GM21723 (cell line): ENCODE results near the gene CYP4B1.

Source experiments
- ATAC-seq: cut with Tn5 transposase; IDR thresholded peaks from one replicate; pipeline ENCODE4 v1.9.1; 2021; ENCODE audit warnings: mild to moderate bottlenecking, moderate library complexity; ENCODE audit not compliant: unreplicated experiment

Gene CYP4B1

DNA sequence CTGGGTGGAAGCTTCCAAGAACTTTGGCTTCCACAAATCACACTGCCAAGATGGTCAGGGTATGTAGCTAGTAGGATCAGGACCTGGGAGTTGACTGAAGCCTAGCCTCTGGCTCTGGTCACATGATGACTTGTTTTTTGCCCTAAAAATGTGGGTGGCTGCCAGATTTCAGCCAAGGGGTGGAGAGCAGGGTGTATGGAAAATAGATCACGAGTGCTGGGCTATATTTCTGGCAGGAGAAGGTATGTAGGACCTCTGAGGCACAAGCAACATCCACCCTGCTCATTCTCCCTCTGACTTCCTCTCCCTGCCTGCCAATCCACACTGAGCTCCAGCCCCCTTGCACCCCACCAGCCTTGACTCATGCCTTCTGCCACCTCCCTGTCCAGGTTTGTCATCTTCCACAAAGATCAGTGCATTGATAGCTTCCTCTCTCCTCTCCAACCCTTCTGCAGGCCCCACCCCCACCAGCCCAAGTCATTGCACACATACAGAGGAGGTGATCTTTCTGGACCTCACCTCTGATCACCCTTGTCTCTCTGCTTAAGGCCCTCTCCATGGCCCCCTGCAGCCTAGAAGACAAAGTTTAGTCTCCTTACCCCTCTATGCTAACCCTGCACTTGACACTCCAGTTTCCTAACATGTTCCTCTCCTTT is 8.3 kb upstream of the CYP4B1 start:
- ATAC-seq = no peak

GRCh38 chr1:46793126-46793525 is 5.7 kb upstream of the CYP4B1 start:
- no peak for ATAC-seq

DNA sequence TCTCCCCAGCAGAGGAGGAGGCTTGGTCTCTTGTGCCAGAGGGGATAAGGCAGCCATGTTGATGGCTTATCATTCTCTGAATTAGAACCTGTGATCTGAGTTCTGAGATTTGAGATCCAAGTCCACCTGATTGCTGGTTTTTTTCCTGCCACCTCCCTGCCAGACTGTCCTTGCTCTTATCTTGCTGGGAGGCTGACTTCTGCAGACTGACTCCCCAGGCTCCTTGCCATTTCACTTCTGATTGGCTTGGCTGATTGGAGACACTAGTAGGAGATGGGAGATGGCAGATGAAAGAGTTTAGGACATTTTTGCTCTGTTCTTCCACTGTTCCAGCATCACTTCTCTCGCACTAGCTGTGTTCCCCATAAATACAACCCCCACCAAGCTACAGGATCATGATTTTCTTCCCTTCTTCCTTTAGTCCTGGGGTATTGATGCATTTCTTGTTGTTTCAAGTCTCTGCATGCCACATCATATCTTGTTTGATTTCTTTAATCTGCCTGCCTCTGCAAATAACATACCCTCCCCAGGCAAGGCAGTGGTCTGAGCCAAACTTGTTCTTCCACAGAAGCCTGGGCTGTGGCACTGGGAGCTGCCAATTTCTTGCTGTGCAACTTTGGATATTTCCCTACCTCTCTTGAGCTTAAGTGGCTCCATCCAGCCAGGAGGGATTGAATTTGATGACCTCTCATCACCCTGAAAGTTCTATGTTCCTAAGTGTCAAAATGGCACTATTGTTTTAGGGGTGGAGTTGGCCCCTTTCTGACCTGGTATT is 963 bp upstream of the CYP4B1 start:
- no peak for ATAC-seq

- ATAC-seq = no peak
These were observed 1.9 kb downstream of the CYP4B1 start for GRCh38 chr1:46800742-46801141.

- ATAC-seq = no peak
These were observed 2.6 kb downstream of the CYP4B1 start for GRCh38 chr1:46801323-46802055.

DNA sequence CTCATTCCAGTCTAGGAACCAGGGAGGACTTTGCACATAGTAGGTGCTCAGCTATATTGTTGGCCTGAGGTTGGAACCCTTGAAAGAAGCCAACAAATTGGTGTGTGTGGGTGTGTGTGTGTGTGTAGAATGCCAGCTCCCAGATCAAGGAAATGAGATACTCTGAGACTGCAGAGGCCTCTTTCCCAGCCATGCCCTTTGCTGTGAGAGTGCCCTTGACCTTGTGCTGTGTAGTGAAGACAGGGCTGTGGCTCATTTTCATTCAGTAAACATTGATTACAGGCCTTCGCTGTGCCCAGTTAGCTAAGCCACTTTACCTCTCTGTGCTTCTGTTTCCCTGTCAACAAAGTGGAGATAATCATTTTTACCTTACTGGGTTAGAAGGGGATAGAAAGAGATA is 3.2 kb downstream of the CYP4B1 start:
- no peak for ATAC-seq

DNA sequence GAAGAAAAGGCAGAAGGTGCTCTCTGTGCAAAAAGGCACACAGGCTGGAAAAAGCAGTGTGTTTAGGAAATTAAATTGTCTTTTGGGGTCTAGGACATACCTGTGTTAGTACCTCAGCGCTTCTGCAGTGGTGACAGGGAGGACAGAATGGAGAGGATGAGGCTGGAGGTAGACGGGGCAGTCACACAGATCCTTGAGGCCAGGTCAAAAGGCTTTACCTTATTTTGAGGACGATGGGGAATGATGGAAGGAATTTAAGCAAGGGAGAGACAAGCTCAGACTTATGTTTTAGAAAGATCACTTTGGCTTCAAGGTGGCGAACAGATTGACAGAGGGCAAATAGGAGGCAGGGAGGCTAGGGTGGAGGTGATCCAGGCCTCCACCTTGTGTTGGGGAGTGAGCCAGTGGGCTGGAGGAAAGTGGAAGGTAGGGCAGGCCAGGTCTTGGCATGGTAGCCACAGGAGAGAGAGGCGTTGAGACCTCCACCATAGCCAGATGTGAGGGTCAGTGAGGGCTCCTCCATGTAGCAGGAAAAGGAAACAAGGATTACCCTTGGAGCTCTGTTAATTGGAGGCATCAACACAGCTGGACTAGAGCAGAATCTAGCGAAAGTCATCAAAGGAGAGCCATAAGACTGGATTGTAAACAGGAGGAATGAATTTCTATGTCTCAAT is 4.2 kb downstream of the CYP4B1 start:
- no peak for ATAC-seq

- ATAC-seq = no peak
These were observed 5.4 kb downstream of the CYP4B1 start for GRCh38 chr1:46804027-46804889.

DNA sequence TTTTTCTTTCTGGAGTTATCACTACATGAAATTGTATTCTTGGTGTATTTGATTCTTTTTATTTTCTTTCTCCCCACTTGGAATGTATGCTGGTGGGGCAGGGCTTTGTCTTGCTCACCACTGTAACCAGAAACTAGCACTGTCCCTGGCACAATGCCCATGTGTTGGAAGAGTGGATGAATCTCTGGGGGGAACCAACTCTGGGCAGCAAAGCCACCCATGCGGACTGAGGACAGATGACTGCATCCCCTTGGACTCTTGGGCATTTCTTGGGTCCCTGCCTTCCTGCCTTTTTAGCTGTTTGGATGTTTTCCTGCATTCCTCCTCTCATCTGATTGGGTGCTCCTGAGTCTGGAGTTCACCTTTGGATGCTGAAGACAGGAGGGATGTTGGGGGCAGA is 6.1 kb downstream of the CYP4B1 start:
- ATAC-seq = no peak

DNA sequence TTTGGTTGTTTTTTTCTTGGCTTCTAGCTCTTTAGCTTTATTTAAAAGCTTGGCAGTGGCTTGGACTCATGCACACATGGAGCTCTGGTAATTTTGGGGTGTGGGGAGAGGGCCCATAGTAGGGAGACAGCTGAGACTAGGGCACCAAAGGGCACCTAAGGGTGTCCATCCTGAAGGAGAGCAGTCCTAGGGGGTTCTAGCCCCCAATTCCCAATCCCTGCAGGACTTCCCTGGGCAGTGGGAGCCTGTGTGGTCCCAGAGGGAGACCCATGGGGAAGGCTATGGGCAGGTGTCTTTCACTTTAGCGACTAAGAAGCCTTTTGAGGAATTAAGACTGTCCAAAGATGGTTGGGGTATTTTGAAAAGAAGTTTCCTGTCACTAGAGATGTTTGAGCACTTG is 6.9 kb downstream of the CYP4B1 start:
- no peak for ATAC-seq

DNA sequence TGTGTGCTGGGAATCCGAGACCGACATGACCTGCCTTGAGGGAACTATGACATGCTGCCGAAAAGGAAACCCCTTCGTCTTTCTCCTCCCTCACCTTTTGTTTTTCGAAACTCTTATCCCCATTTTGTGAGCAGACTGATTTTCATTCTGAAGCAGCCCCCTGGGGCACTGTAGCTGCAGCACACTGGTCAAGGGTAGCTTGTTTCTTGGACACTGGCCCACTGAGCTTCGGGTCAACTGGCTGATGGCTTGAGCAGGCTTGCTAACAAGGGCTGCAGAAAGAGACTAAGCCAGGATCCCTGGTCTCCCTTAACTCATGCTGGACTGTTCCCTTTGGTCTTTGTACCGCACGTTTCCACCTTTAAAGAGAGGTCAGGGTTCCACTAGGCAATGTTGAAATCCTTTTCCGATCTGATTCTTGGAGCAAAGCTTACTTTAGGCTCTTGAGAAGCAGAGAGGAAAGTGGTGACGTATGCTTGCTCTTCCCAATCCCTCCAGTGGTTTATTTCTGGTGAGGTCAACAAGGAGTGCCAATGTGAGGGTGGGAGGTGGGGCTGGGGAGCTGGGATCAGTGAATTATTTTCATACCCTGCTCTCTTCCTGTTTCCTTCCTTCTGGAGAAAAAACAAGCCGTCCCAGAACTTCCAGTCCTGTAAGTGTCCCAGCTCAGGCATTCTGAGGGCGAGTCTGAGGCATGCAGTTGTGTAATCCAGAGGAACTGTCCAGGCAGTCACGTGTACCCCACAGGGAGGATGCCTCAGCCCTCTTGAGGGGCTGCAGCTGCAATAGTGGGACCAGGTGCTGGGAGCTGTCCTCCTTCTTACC is 7.6 kb downstream of the CYP4B1 start:
- no peak for ATAC-seq

DNA sequence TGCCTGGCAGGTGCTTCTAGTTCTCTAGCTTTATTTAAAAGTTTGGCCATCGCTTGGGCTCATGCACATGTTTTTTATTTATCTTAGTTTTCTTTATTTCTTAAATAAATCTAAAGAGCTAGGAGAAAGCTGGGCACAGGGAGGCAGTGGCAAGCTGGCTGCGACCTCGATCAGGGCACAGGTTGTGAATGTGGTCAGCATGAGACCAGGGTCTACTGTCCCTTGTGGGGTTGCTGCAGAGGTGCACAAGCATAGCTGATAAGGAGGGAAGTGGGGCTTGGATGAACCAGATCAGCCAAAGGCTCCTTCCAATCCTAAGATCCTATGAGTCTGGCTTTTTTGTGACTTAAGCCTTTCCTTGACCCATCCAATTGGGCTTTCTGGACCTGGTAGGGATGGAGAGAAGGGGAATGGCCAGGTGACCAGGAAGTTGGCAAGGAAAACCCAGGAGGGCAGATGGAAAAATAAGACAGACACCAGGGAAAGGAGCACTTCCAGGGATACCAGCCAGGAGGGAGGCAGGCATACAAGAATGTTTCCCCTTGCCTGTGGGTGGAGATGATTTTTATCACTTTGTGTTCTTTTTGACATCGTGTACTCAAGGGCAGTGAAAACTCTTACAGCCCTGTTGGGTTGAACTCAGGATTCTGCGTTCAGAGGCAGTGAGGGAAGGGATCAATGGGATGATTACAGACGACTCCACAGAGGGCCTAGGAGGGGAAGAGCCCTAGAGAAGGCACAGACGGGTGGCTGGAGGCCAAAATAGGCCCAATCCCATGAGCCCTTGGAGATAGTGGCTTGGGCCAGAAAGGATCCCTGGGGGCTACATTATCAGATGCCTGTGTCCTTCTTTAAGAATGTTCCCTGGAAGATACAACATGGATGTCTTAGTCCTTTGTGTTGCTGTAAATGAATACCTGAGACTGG is 8.5 kb downstream of the CYP4B1 start:
- no peak for ATAC-seq

GRCh38 chr1:46809071-46809470 is 10.2 kb downstream of the CYP4B1 start:
- ATAC-seq = no peak

DNA sequence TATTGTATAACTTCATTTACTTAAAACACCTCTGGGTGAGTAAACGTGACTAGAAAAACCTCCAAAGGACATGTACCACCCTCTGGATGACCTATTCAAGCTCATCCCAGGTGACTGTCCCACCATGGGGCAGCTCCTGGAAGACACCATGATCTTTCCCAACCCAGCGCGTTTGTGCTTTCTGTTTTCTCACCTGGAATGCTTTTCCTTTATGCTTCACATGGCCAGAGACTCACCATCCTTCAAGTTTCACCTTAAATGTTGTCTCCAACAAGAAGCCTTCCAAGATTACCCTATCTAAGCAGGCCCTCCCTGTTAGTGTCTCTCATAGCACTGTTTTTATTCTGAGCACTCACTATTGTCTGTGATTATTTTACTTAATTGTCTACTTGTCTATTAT is 11.1 kb downstream of the CYP4B1 start:
- no peak for ATAC-seq

DNA sequence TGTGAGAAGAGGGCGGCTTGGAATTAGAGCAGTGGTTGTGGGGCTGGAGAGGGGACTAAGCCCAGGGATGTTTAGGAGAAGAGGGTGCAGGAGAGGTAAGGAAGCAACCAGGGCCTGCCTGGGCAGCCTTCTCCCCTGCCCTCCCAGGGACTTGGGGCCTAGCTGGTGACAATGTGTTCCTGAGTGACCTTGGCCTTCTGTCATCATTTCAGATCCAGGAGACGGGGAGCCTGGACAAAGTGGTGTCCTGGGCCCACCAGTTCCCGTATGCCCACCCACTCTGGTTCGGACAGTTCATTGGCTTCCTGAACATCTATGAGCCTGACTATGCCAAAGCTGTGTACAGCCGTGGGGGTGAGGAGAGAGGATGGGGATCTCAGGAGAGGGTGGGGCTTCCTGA is 11.8 kb downstream of the CYP4B1 start:
- no peak for ATAC-seq

DNA sequence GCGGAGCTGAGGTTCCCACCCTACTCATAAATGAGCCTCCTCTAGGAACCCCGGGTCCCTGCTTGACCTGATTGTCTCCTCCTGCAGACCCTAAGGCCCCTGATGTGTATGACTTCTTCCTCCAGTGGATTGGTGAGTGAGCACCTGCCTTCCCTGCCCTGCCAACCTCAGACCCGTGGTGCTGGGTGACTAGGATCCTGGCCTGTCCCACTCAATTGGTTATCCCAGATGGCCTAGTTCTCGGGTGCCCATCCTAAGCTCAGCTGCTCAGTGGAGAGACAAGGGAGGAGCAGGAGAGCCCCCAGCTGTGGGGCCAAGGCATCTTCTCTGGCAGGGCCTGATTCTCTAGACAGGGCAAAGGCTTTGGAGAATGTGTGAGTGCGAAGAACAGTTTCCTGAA is 12.2 kb downstream of the CYP4B1 start:
- ATAC-seq = no peak

- no peak for ATAC-seq
These were observed 13.5 kb downstream of the CYP4B1 start for GRCh38 chr1:46812065-46812963.
